ENCODE measurements around the gene WSCD1.

Gene WSCD1

GRCh38 chr17:6086603-6087400 is 16.6 kb downstream of the WSCD1 start:
- no peak for DNase-seq (ENCODE audit: low read depth)

GRCh38 chr17:6088141-6088540 is 18.0 kb downstream of the WSCD1 start:
- DNase-seq (ENCODE audit: low read depth), result no peak

GRCh38 chr17:6090253-6090652 is 20.1 kb downstream of the WSCD1 start:
- no peak for DNase-seq (ENCODE audit: low read depth)

- DNase-seq (ENCODE audit: low read depth), result no peak
These were observed 22.2 kb downstream of the WSCD1 start for GRCh38 chr17:6092182-6092902.

GRCh38 chr17:6092903-6093468 is 22.8 kb downstream of the WSCD1 start:
- no peak for DNase-seq (ENCODE audit: low read depth)

- DNase-seq (ENCODE audit: low read depth), result no peak
These were observed 24.3 kb downstream of the WSCD1 start for GRCh38 chr17:6094453-6094852.

GRCh38 chr17:6094926-6095325 is 24.7 kb downstream of the WSCD1 start:
- no peak for DNase-seq (ENCODE audit: low read depth)

- no peak for DNase-seq (ENCODE audit: low read depth)
These were observed 25.3 kb downstream of the WSCD1 start for GRCh38 chr17:6095501-6095900.

GRCh38 chr17:6096201-6097004 is 26.2 kb downstream of the WSCD1 start:
- no peak for DNase-seq (ENCODE audit: low read depth)

GRCh38 chr17:6097005-6097279 is 26.8 kb downstream of the WSCD1 start:
- DNase-seq (ENCODE audit: low read depth), result no peak

- no peak for DNase-seq (ENCODE audit: low read depth)
These were observed 28.1 kb downstream of the WSCD1 start for GRCh38 chr17:6098050-6098822.

- no peak for DNase-seq (ENCODE audit: low read depth)
These were observed 28.6 kb downstream of the WSCD1 start for GRCh38 chr17:6098823-6099180.

- DNase-seq (ENCODE audit: low read depth), result no peak
These were observed 29.3 kb downstream of the WSCD1 start for GRCh38 chr17:6099492-6099891.

GRCh38 chr17:6100146-6100545 is 30.0 kb downstream of the WSCD1 start:
- no peak for DNase-seq (ENCODE audit: low read depth)

GRCh38 chr17:6100891-6101500 is 30.8 kb downstream of the WSCD1 start:
- no peak for DNase-seq (ENCODE audit: low read depth)

GRCh38 chr17:6101706-6102105 is 31.5 kb downstream of the WSCD1 start:
- no peak for DNase-seq (ENCODE audit: low read depth)

- DNase-seq (ENCODE audit: low read depth), result no peak
These were observed 32.4 kb downstream of the WSCD1 start for GRCh38 chr17:6102615-6103014.

GRCh38 chr17:6104956-6105648 is 34.9 kb downstream of the WSCD1 start:
- no peak for DNase-seq (ENCODE audit: low read depth)

- DNase-seq (ENCODE audit: low read depth), result no peak
These were observed 35.4 kb downstream of the WSCD1 start for GRCh38 chr17:6105649-6106007.

GRCh38 chr17:6106212-6106611 is 36.0 kb downstream of the WSCD1 start:
- DNase-seq (ENCODE audit: low read depth), result no peak

- no peak for DNase-seq (ENCODE audit: low read depth)
These were observed 37.6 kb downstream of the WSCD1 start for GRCh38 chr17:6107791-6108190.

Data from HS-5 (cell line).